HG03457 (cell line): ENCODE results near the gene NBAS.

Source experiments
- ATAC-seq: cut with Tn5 transposase; IDR thresholded peaks from one replicate; pipeline ENCODE4 v1.9.1; 2021; ENCODE audit warnings: moderate number of reproducible peaks; ENCODE audit not compliant: unreplicated experiment

The NBAS gene

GRCh38 chr2:15181092-15181745 is 379.9 kb downstream of the NBAS start:
- no peak for ATAC-seq

GRCh38 chr2:15180379-15180778 is 380.8 kb downstream of the NBAS start:
- ATAC-seq = no peak

GRCh38 chr2:15178946-15179345 is 382.2 kb downstream of the NBAS start:
- ATAC-seq = no peak

- peak; percentile 96 for ATAC-seq
These were observed 384.0 kb downstream of the NBAS start for GRCh38 chr2:15177103-15177502.

- ATAC-seq = no peak
These were observed 384.5 kb downstream of the NBAS start for GRCh38 chr2:15176604-15177003.

- no peak for ATAC-seq
These were observed 386.6 kb downstream of the NBAS start for GRCh38 chr2:15174567-15174966.

- no peak for ATAC-seq
These were observed 387.6 kb downstream of the NBAS start for GRCh38 chr2:15173501-15173900.

GRCh38 chr2:15172825-15173224 is 388.3 kb downstream of the NBAS start:
- no peak for ATAC-seq

- no peak for ATAC-seq
These were observed 390.9 kb downstream of the NBAS start for GRCh38 chr2:15170070-15170775.

GRCh38 chr2:15169326-15170069 is 391.6 kb downstream of the NBAS start:
- ATAC-seq = no peak

GRCh38 chr2:15168116-15168515 is 393.0 kb downstream of the NBAS start:
- no peak for ATAC-seq

- ATAC-seq = no peak
These were observed 394.3 kb downstream of the NBAS start for GRCh38 chr2:15166878-15167277.

- ATAC-seq = no peak
These were observed 397.8 kb downstream of the NBAS start for GRCh38 chr2:15163326-15163725.

- ATAC-seq = no peak
These were observed 398.5 kb downstream of the NBAS start for GRCh38 chr2:15162620-15163019.

GRCh38 chr2:15160201-15160991 is 400.7 kb downstream of the NBAS start:
- ATAC-seq = no peak

GRCh38 chr2:15159751-15160177 is 401.4 kb downstream of the NBAS start:
- no peak for ATAC-seq

- no peak for ATAC-seq
These were observed 401.9 kb downstream of the NBAS start for GRCh38 chr2:15159206-15159605.

GRCh38 chr2:15158532-15158931 is 402.6 kb downstream of the NBAS start:
- no peak for ATAC-seq

- no peak for ATAC-seq
These were observed 403.0 kb downstream of the NBAS start for GRCh38 chr2:15158100-15158499.

GRCh38 chr2:15155959-15156574 is 405.1 kb downstream of the NBAS start:
- no peak for ATAC-seq

GRCh38 chr2:15154297-15154696 is 406.8 kb downstream of the NBAS start:
- no peak for ATAC-seq
